Activated CD4-positive, alpha-beta T cell treated with anti-CD3 and anti-CD28 coated beads for 36 hours (primary cell): ENCODE measurements around the gene PIGH. TPM values are rescaled to one million over a fixed set of nuclear protein-coding genes. Genes with fewer than 3 reads are reported as not detected.

Experiments used
- ATAC-seq: fragments of 200-7000 bp; cut with Tn5 transposase; one replicate; pipeline ENCODE4 v1.10.0; 2021; ENCODE audit warnings: mild to moderate bottlenecking, moderate library complexity
- CTCF ChIA-PET: fragments of 350-600 bp; sonication (Branson Sonifier 250); formaldehyde crosslinking; loops from one replicate; lab custom pipeline; 2021; ENCODE audit warnings: antibody characterized with exemption; lab: Charles Lee
- POLR2A ChIA-PET: fragments of 350-600 bp; sonication (Branson Sonifier 250); formaldehyde crosslinking; loops from one replicate; lab custom pipeline; 2021; ENCODE audit warnings: antibody characterized with exemption, inconsistent platforms; lab: Charles Lee
- DNase-seq: peaks from one replicate; pipeline ENCODE4 v3.0.0-alpha.2; 2020
- H3K27ac Mint-ChIP-seq: one replicate; pipeline ENCODE4 v1.8.0; 2021; ENCODE audit warnings: mixed read lengths
- H3K27me3 Mint-ChIP-seq: one replicate; pipeline ENCODE4 v1.8.0; 2021; ENCODE audit warnings: mixed read lengths
- H3K36me3 Mint-ChIP-seq: one replicate; pipeline ENCODE4 v1.8.0; 2021; ENCODE audit warnings: low read depth, mixed read lengths
- H3K4me1 Mint-ChIP-seq: one replicate; pipeline ENCODE4 v1.8.0; 2021; ENCODE audit warnings: mixed read lengths
- H3K4me3 Mint-ChIP-seq: one replicate; pipeline ENCODE4 v1.8.0; 2021; ENCODE audit warnings: mild to moderate bottlenecking, moderate library complexity, mixed read lengths
- H3K9me3 Mint-ChIP-seq: one replicate; pipeline ENCODE4 v1.8.0; 2021; ENCODE audit warnings: low read depth, mixed read lengths
- intact Hi-C, 2 experiments: fragments of 100-400 bp; cut with DNase I in 1 of 2; cut with micrococcal nuclease in 1 of 2; formaldehyde crosslinking; loops; one replicate each; pipeline versions ENCODE4 v1.14.2 to v1.15.1; 2022 to 2024; cut with DNase I, micrococcal nuclease
- total RNA-seq, 2 experiments: library from RNA; stranded (reverse); gene quantifications; one replicate each; pipeline ENCODE4 v1.2.3, GENCODE V29; 2021

The PIGH gene
- total RNA-seq, 2 experiments from 2014 or later: 14.9 to 21.4 TPM

- POLR2A ChIA-PET: no interaction called here
- H3K27me3 Mint-ChIP-seq: peaks cover 3% of the 10 kb centered on the region
- H3K4me1 Mint-ChIP-seq: no peaks in the 10 kb centered on the region
- intact Hi-C loops: no loop called here
- no peak overlapping the region for H3K4me3 Mint-ChIP-seq
- ATAC-seq (no peak), DNase-seq (no peak)
- H3K36me3 Mint-ChIP-seq: no peaks in the 10 kb centered on the region
- H3K9me3 Mint-ChIP-seq: no peaks in the 10 kb centered on the region
- H3K27ac Mint-ChIP-seq: no peak overlapping the region
- CTCF ChIA-PET: interaction anchor here (1.0 to 6.2 kb wide), 2 partner anchors 140 to 141 kb away, joined by 3 to 37 read pairs; no protein-coding TSS in a partner anchor
Measured at GRCh38 chr14:67567654-67568053, 32.4 kb downstream of the PIGH start.

- CTCF ChIA-PET: interaction anchor here (0.7 to 6.2 kb wide), 4 partner anchors 10 to 305 kb away, joined by 3 to 37 read pairs (median 3); no protein-coding TSS in a partner anchor
- no peak for DNase-seq
- H3K36me3 Mint-ChIP-seq: no peaks in the 10 kb centered on the region
- no peak for ATAC-seq
- peaks cover 3% of the 10 kb centered on the region for H3K27me3 Mint-ChIP-seq
- POLR2A ChIA-PET: no interaction called here
- H3K4me1 Mint-ChIP-seq: no peaks in the 10 kb centered on the region
- no peaks in the 10 kb centered on the region for H3K9me3 Mint-ChIP-seq
- H3K4me3 Mint-ChIP-seq: no peak overlapping the region
- intact Hi-C loops: no loop called here
- no peak overlapping the region for H3K27ac Mint-ChIP-seq
Measured at GRCh38 chr14:67566908-67567307, 33.2 kb downstream of the PIGH start.

GRCh38 chr14:67564236-67564635, 35.8 kb downstream of the PIGH start:
- H3K27me3 Mint-ChIP-seq: no peaks in the 10 kb centered on the region
- no peak overlapping the region for H3K4me3 Mint-ChIP-seq
- intact Hi-C loops: no loop called here
- ATAC-seq (no peak), DNase-seq (no peak)
- H3K9me3 Mint-ChIP-seq: no peaks in the 10 kb centered on the region
- ChIA-PET CTCF (interaction anchor here (0.6 to 6.2 kb wide), 2 partner anchors 16 to 137 kb away, joined by 3 to 37 read pairs; no protein-coding TSS in a partner anchor), POLR2A (no interaction called here)
- H3K36me3 Mint-ChIP-seq: no peaks in the 10 kb centered on the region
- H3K27ac Mint-ChIP-seq: no peak overlapping the region
- H3K4me1 Mint-ChIP-seq: no peaks in the 10 kb centered on the region

GRCh38 chr14:67562776-67563150, 37.3 kb downstream of the PIGH start:
- Mint-ChIP-seq H3K4me3 (no peak overlapping the region), H3K36me3 (no peaks in the 10 kb centered on the region), H3K9me3 (no peaks in the 10 kb centered on the region), H3K27me3 (no peaks in the 10 kb centered on the region), H3K4me1 (no peaks in the 10 kb centered on the region), H3K27ac (no peak overlapping the region)
- ATAC-seq: no peak
- intact Hi-C loops: no loop called here
- CTCF ChIA-PET: interaction anchor here (1.0 to 6.2 kb wide), 5 partner anchors 8 to 142 kb away, joined by 3 to 37 read pairs (median 4); partner anchors contain the start of gene PLEKHH1
- no peak for DNase-seq
- POLR2A ChIA-PET: no interaction called here

GRCh38 chr14:67562025-67562775, 37.9 kb downstream of the PIGH start:
- Mint-ChIP-seq H3K36me3 (no peaks in the 10 kb centered on the region), H3K4me1 (no peaks in the 10 kb centered on the region), H3K4me3 (no peak overlapping the region), H3K27me3 (no peaks in the 10 kb centered on the region), H3K27ac (no peak overlapping the region), H3K9me3 (no peaks in the 10 kb centered on the region)
- DNase-seq: no peak
- intact Hi-C loops: no loop called here
- ChIA-PET CTCF (interaction anchor here (0.6 to 6.2 kb wide), 7 partner anchors 9 to 285 kb away, joined by 3 to 37 read pairs (median 3); partner anchors contain the start of gene PLEKHH1), POLR2A (no interaction called here)
- no peak for ATAC-seq

- ChIA-PET POLR2A (no interaction called here), CTCF (interaction anchor here (0.6 kb wide), 1 partner anchor 1572 kb away, joined by 5 read pairs; no protein-coding TSS in a partner anchor)
- no peak overlapping the region for H3K27ac Mint-ChIP-seq
- no peak for DNase-seq
- H3K36me3 Mint-ChIP-seq: no peaks in the 10 kb centered on the region
- ATAC-seq: no peak
- H3K27me3 Mint-ChIP-seq: no peaks in the 10 kb centered on the region
- no peaks in the 10 kb centered on the region for H3K4me1 Mint-ChIP-seq
- intact Hi-C loops: no loop called here
- no peaks in the 10 kb centered on the region for H3K9me3 Mint-ChIP-seq
- H3K4me3 Mint-ChIP-seq: no peak overlapping the region
Measured at GRCh38 chr14:67559639-67560038, 40.4 kb downstream of the PIGH start.

GRCh38 chr14:67557656-67558055, 42.4 kb downstream of the PIGH start:
- POLR2A ChIA-PET: no interaction called here

GRCh38 chr14:67557118-67557517, 43.0 kb downstream of the PIGH start:
- POLR2A ChIA-PET: no interaction called here
- CTCF ChIA-PET: interaction anchor here (0.7 to 6.6 kb wide), 4 partner anchors 10 to 128 kb away, joined by 3 to 48 read pairs (median 3); no protein-coding TSS in a partner anchor
- no peak for DNase-seq
- H3K9me3 Mint-ChIP-seq: no peaks in the 10 kb centered on the region
- H3K27me3 Mint-ChIP-seq: no peaks in the 10 kb centered on the region
- intact Hi-C loops: no loop called here
- no peaks in the 10 kb centered on the region for H3K4me1 Mint-ChIP-seq
- no peaks in the 10 kb centered on the region for H3K36me3 Mint-ChIP-seq
- no peak overlapping the region for H3K27ac Mint-ChIP-seq
- H3K4me3 Mint-ChIP-seq: no peak overlapping the region
- no peak for ATAC-seq

More at GRCh38 chr14:67557656-67558055, 42.4 kb downstream of the PIGH start:
- no peak for DNase-seq
- Mint-ChIP-seq H3K4me1 (no peaks in the 10 kb centered on the region), H3K27ac (no peak overlapping the region), H3K4me3 (no peak overlapping the region), H3K36me3 (no peaks in the 10 kb centered on the region), H3K9me3 (no peaks in the 10 kb centered on the region), H3K27me3 (no peaks in the 10 kb centered on the region)
- ATAC-seq: no peak
- intact Hi-C loops: no loop called here
- CTCF ChIA-PET: interaction anchor here (0.8 to 6.6 kb wide), 4 partner anchors 9 to 133 kb away, joined by 3 to 48 read pairs (median 3); no protein-coding TSS in a partner anchor

GRCh38 chr14:67556671-67557070, 43.4 kb downstream of the PIGH start:
- POLR2A ChIA-PET: no interaction called here
- Mint-ChIP-seq H3K36me3 (no peaks in the 10 kb centered on the region), H3K4me1 (no peaks in the 10 kb centered on the region), H3K27ac (no peak overlapping the region), H3K27me3 (no peaks in the 10 kb centered on the region), H3K4me3 (no peak overlapping the region), H3K9me3 (no peaks in the 10 kb centered on the region)
- intact Hi-C loops: no loop called here
- CTCF ChIA-PET: interaction anchor here (0.7 to 6.6 kb wide), 4 partner anchors 10 to 148 kb away, joined by 3 to 48 read pairs (median 3); no protein-coding TSS in a partner anchor
- ATAC-seq (no peak), DNase-seq (no peak)

GRCh38 chr14:67555518-67556090, 44.5 kb downstream of the PIGH start:
- H3K4me3 Mint-ChIP-seq: no peak overlapping the region
- ATAC-seq (no peak), DNase-seq (no peak)
- ChIA-PET POLR2A (no interaction called here), CTCF (interaction anchor here (0.5 to 6.6 kb wide), 3 partner anchors 11 to 132 kb away, joined by 3 to 48 read pairs (median 3); no protein-coding TSS in a partner anchor)
- no peak overlapping the region for H3K27ac Mint-ChIP-seq
- H3K9me3 Mint-ChIP-seq: no peaks in the 10 kb centered on the region
- intact Hi-C loops: no loop called here
- H3K36me3 Mint-ChIP-seq: no peaks in the 10 kb centered on the region
- no peaks in the 10 kb centered on the region for H3K27me3 Mint-ChIP-seq
- no peaks in the 10 kb centered on the region for H3K4me1 Mint-ChIP-seq

- POLR2A ChIA-PET: no interaction called here
- Mint-ChIP-seq H3K9me3 (no peaks in the 10 kb centered on the region), H3K27me3 (no peaks in the 10 kb centered on the region), H3K27ac (no peak overlapping the region), H3K4me3 (no peak overlapping the region), H3K36me3 (no peaks in the 10 kb centered on the region), H3K4me1 (no peaks in the 10 kb centered on the region)
- DNase-seq: no peak
- intact Hi-C loops: no loop called here
- CTCF ChIA-PET: interaction anchor here (0.7 to 6.6 kb wide), 6 partner anchors 11 to 298 kb away, joined by 3 to 48 read pairs (median 3); no protein-coding TSS in a partner anchor
- ATAC-seq: no peak
Measured at GRCh38 chr14:67554341-67554740, 45.7 kb downstream of the PIGH start.
